ENCODE measurements around the gene PRPF39.

- TF ChIP-seq EP300 (IDR thresholded peaks at IDR 0.05) = no peak
- no peak for TF ChIP-seq CTCF (IDR thresholded peaks at IDR 0.05)
These were observed 32.7 kb upstream of the PRPF39 start for GRCh38 chr14:45051180-45051579.
